ENCODE measurements around the gene ZNF638. TPM values are rescaled to one million over a fixed set of nuclear protein-coding genes. Genes with fewer than 3 reads are reported as not detected.
A peak's percentile ranks its signal among the peaks of the same experiment; 100 is the strongest.
"Not testable (repeated sequence)": the region's sequence is repeated elsewhere in the genome, so short reads cannot be mapped to it uniquely, and the experiment has no call there.

The ZNF638 gene
- total and polyA plus RNA-seq, 2 of the 8 experiments (the other 6 are each of a cell fraction or from before 2014, with no cell fraction given) = 45.3 to 143 TPM

DNA sequence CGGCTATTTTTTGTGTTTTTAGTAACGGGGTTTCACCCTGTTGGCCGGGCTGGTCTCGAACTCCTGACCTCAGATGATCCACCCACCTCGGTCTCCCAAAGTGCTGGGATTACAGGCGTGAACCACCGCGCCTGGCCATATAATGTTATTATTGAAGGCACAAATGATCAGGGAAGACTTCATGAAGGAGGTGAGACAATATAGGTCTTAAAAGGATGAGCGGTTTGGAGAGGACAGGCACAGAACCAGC lies 326 bp upstream of the ZNF638 start:
- H3K4ac ChIP-seq (replicated peaks; ENCODE audit: insufficient read length, low read depth, low read length); H2BK20ac ChIP-seq (ENCODE audit: low read length); H3K18ac ChIP-seq (ENCODE audit: extremely low read depth, low read length); H2BK120ac ChIP-seq (replicated peaks; ENCODE audit: low read depth, low read length); H3K9ac ChIP-seq (replicated peaks in 1 of 4; ENCODE audit: extremely low read depth in 1 of 4, low read depth in 3 of 4, low read length in 3 of 4); H3K56ac ChIP-seq (replicated peaks; ENCODE audit: insufficient read length, low read depth, low read length); H3K14ac ChIP-seq (ENCODE audit: insufficient read length); H3K27me3 ChIP-seq (replicated peaks in 1 of 4; ENCODE audit: control insufficient read depth in 3 of 4, extremely low read depth in 1 of 4, insufficient read depth in 3 of 4, low read length in 3 of 4); H2BK5ac ChIP-seq (ENCODE audit: low read depth, low read length); H4K5ac ChIP-seq (ENCODE audit: insufficient read length, low read depth, low read length); DNase-seq (ENCODE audit: low read depth in 1 of 2, low spot score in 2 of 2); H3K36me3 ChIP-seq (ENCODE audit: control insufficient read depth in 2 of 4, insufficient read depth in 4 of 4, low read length in 3 of 4); H3K27ac ChIP-seq (ENCODE audit: low read depth, low read length); H2AFZ ChIP-seq (ENCODE audit: low read length); H3K79me1 ChIP-seq (ENCODE audit: low read depth, low read length); H4K20me1 ChIP-seq (replicated peaks in 1 of 2; ENCODE audit: control insufficient read depth in 1 of 2, insufficient read depth in 2 of 2, low read length in 2 of 2); H3K9me3 ChIP-seq (ENCODE audit: insufficient read depth in 2 of 2, low read depth in 1 of 2, low read length in 1 of 2); H3K4me1 ChIP-seq (replicated peaks in 1 of 4; ENCODE audit: control insufficient read depth in 3 of 4, insufficient read depth in 4 of 4, low read length in 3 of 4); H2AK5ac ChIP-seq (ENCODE audit: low read depth, low read length); H4K8ac ChIP-seq (ENCODE audit: extremely low read depth, insufficient read depth, low read length); H4K91ac ChIP-seq (replicated peaks; ENCODE audit: insufficient read length, low read length); H3K23me2 ChIP-seq (ENCODE audit: low read depth, low read length); H3K23ac ChIP-seq (ENCODE audit: insufficient read length); FAIRE-seq; H2BK12ac ChIP-seq (ENCODE audit: low read depth, low read length); H2BK15ac ChIP-seq (ENCODE audit: low read length): not testable (repeated sequence)
- H3K4me2 ChIP-seq (ENCODE audit: insufficient read depth in 1 of 2, low read depth in 2 of 2, low read length in 2 of 2) = peak overlapping the region; percentile 18 to 46; a peak in 3 of 4 replicates
- CTCF ChIA-PET (ENCODE audit: partially characterized antibody) = interaction anchor here (0.8 to 4.6 kb wide), 20 partner anchors 8 to 380 kb away, joined by 3 to 27 read pairs (median 4); no protein-coding TSS in a partner anchor
- peak overlapping the region; percentile 19 to 88 (median 45); a peak in 4 of 8 replicates for H3K4me3 ChIP-seq (ENCODE audit: extremely low read depth in 1 of 4, insufficient read depth in 2 of 4, low read depth in 3 of 4, low read length in 4 of 4)
- TF ChIP-seq KDM4A (IDR thresholded peaks at IDR 0.05; ENCODE audit: low read depth, low read length, severe bottlenecking) = peak; percentile 6
- WGBS, 2 experiments (ENCODE audit: extremely low coverage in 1 of 2, insufficient coverage in 1 of 2, insufficient read length in 1 of 2, insufficient replicate concordance in 2 of 2, low coverage in 1 of 2, low lambda C conversion rate in 2 of 2, missing lambda C conversion rate in 1 of 2) = 28% methylated on average over 9 of the region's 9 CpGs; no CpG with 5 or more reads in 1 of the 2 experiments
- peaks cover 8 to 52% of the 10 kb centered on the region in 2 experiments; a peak in 3 of 4 replicates for H3K79me2 ChIP-seq (ENCODE audit: control insufficient read depth in 1 of 2, insufficient read depth in 2 of 2, low read length in 2 of 2)
- POLR2A ChIA-PET (ENCODE audit: partially characterized antibody) = interaction anchor here (0.6 to 1.9 kb wide), 18 partner anchors 9 to 240 kb away, joined by 3 to 9 read pairs (median 4); partner anchors contain the start of gene PAIP2B

Measured in H1 (cell line).